Panc1 (cell line): ENCODE results near the gene FKBP7.

Experiments
- POLR2AphosphoS5 ChIP-seq: IDR thresholded peaks from 2 replicates; pipeline ENCODE4 v1.6.1; 2012; ENCODE audit warnings: mild to moderate bottlenecking, low read depth, low read length, moderate library complexity
- SIN3A ChIP-seq: IDR thresholded peaks from 2 replicates; pipeline ENCODE4 v1.6.1; 2012; ENCODE audit warnings: low read depth, mild to moderate bottlenecking, low read length, moderate library complexity, borderline replicate concordance; ENCODE audit not compliant: insufficient read depth
- TF ChIP-seq, protein P1 (sequence below): fragments of 450-650 bp; IDR thresholded peaks from 2 replicates; pipeline ENCODE4 v1.5.1; 2017; ENCODE audit warnings: mild to moderate bottlenecking
- TF ChIP-seq, protein P2 (sequence below), 2 experiments: IDR thresholded peaks; 2 replicates each; pipeline ENCODE4 v1.6.1; 2011 to 2012; ENCODE audit warnings: low read depth in 2 of 2, control low read depth in 1 of 2, low read length in 1 of 2, mild to moderate bottlenecking in 1 of 2, moderate library complexity in 1 of 2; ENCODE audit not compliant: insufficient read depth in 1 of 2

GRCh38 chr2:178484245-178485041 is 6.0 kb upstream of the FKBP7 start:
- TF ChIP-seq, protein P1, sequence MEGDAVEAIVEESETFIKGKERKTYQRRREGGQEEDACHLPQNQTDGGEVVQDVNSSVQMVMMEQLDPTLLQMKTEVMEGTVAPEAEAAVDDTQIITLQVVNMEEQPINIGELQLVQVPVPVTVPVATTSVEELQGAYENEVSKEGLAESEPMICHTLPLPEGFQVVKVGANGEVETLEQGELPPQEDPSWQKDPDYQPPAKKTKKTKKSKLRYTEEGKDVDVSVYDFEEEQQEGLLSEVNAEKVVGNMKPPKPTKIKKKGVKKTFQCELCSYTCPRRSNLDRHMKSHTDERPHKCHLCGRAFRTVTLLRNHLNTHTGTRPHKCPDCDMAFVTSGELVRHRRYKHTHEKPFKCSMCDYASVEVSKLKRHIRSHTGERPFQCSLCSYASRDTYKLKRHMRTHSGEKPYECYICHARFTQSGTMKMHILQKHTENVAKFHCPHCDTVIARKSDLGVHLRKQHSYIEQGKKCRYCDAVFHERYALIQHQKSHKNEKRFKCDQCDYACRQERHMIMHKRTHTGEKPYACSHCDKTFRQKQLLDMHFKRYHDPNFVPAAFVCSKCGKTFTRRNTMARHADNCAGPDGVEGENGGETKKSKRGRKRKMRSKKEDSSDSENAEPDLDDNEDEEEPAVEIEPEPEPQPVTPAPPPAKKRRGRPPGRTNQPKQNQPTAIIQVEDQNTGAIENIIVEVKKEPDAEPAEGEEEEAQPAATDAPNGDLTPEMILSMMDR, result no peak
- TF ChIP-seq POLR2AphosphoS5 (no peak), SIN3A (no peak)
- TF ChIP-seq, protein P2, sequence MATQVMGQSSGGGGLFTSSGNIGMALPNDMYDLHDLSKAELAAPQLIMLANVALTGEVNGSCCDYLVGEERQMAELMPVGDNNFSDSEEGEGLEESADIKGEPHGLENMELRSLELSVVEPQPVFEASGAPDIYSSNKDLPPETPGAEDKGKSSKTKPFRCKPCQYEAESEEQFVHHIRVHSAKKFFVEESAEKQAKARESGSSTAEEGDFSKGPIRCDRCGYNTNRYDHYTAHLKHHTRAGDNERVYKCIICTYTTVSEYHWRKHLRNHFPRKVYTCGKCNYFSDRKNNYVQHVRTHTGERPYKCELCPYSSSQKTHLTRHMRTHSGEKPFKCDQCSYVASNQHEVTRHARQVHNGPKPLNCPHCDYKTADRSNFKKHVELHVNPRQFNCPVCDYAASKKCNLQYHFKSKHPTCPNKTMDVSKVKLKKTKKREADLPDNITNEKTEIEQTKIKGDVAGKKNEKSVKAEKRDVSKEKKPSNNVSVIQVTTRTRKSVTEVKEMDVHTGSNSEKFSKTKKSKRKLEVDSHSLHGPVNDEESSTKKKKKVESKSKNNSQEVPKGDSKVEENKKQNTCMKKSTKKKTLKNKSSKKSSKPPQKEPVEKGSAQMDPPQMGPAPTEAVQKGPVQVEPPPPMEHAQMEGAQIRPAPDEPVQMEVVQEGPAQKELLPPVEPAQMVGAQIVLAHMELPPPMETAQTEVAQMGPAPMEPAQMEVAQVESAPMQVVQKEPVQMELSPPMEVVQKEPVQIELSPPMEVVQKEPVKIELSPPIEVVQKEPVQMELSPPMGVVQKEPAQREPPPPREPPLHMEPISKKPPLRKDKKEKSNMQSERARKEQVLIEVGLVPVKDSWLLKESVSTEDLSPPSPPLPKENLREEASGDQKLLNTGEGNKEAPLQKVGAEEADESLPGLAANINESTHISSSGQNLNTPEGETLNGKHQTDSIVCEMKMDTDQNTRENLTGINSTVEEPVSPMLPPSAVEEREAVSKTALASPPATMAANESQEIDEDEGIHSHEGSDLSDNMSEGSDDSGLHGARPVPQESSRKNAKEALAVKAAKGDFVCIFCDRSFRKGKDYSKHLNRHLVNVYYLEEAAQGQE (IDR thresholded peaks at IDR 0.05; ENCODE audit: insufficient read depth in 1 of 2, low read depth in 2 of 2, low read length in 1 of 2), result no peak
